Fibroblast of the conjunctiva (primary cell): ENCODE data around the gene TRIM56.
"Not testable (repeated sequence)": the region's sequence is repeated elsewhere in the genome, so short reads cannot be mapped to it uniquely, and the experiment has no call there.

Experiments used
- DNase-seq: peaks from one replicate; pipeline ENCODE4 v3.0.0-alpha.2; 2010; ENCODE audit warnings: low read depth

TRIM56 gene

DNA sequence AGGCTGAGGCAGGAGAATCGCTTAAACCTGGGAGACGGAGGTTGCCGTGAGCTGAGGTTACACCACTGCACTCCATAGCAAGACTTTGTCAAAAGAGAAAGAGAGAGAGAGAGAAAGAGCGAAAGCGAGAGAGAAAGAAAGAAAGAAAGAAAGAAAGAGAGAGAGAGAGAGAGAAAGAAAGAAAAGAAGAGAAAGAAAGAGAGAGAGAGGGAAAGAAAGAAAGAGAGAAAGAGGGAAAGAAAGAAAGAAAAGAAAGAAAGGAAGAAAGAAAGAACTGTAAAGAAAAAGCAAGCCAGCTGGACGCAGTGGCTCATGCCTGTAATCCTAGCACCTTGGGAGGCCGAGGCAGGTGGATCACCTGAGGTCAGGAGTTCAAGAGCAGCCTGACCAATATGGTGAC is 27.9 kb downstream of the TRIM56 start:
- not testable (repeated sequence) for DNase-seq

DNA sequence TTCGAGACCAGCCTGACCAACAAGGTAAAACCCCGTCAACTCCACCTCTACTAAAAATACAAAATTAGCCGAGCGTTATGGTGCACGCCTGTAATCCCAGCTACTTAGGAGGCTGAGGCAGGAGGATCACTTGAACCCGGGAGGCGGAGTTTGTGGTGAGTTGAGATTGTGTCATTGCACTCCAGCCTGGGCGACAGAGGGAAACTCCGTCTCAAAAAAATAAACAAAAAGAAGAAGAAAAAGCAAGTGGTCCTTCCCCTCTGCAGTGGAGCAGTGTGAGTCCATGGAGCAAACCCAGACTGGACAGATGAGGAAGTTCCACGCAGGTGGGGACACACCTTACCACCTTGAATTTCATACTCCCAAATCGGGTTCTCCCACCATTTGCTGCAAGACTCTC is 28.6 kb downstream of the TRIM56 start:
- DNase-seq: no peak

DNA sequence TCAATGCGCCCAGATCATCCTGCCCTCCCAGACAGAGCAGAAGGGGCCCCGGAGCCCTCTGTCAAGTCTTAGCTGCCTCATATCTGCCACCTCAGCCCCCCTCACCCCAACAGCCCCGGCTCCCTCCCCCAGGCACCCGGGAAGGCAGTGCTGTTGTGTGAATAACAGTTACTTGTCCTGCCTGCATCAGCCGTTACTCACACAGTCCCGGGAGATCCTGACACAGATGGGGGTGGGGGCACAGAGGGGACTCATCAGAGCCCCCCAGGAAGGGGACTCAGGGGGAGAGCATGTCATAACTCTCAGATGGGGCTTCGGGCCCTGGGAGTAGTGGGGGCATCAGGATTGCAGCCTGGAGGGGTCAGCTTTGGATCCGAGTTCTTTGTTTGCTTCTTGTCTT is 29.2 kb downstream of the TRIM56 start:
- DNase-seq: no peak

DNA sequence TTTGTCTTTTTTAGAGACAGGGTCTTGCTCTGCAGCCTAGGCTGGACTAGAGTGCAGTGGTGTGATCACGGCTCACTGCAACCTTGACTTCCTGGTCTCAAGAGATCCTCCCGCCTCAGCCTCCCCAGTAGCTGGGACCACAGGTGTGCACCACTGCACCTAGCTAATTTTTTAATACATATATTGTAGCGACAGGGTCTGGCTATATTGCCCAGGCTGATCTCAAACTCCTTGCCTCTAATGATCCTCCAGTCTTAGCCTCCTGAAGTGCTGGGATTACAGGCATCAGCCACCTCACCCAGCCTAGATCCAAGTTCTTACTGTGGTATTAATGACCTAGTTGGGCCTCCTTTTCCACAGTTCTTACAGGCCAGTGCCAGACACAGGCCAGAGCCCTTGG is 29.9 kb downstream of the TRIM56 start:
- no peak for DNase-seq

- DNase-seq: no peak
These were observed 31.6 kb downstream of the TRIM56 start for GRCh38 chr7:101116898-101117297.

DNA sequence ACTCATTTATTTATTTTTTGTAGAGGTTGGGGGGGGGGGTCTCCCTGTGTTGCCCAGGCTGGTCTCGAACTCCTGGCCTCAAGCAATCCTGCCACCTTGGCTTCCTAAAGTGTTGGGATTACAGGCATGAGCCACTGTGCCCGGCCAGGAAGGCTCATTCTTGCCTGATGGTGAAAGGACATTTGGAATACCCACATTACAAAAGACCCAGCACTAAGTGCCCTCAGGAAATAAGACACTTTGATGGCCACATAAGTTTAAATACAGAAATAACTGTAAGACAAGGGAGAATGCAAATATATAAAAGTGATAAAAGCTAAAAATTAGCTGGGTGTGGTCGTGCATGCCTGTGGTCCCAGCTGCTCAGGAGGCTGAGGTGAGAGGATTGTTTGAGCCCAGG is 33.6 kb downstream of the TRIM56 start:
- DNase-seq: no peak

DNA sequence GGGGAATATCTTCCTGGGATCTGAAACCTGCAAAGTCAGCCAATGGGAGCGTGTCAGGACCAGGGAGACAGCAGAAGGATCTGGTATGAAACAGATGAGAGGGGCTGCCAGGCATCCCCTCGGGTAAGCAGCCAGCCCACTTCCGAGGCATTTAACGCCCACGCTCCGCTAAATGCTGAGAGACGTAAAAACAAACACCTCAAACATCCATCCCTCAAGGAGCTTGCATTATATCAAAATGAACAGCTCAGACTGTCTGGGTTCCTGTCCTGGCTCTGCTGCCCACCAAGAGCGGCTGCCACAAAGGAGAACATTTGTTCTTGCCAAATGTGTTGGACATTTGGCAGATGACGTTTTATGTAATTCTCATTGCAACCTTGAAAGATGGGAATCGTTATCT is 34.6 kb downstream of the TRIM56 start:
- no peak for DNase-seq

DNA sequence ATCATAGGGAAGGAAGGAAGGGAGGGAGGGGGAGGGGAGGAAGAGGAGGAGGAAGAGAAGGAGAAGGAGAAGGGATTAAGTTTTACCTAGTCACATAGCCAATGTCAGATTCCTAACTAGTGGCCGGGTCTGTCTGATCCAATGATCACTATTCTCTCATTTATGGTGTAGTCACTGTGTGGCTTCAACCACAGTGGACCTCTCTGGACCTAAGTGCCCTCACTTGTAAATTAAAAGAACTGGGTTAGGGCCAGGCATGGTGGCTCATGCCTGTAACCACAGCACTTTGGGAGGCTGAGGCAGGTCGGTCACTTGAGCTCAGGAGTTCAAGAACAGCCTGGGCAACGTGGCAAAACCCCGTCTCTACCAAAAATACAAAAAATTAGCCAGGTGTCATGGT is 35.0 kb downstream of the TRIM56 start:
- no peak for DNase-seq

DNA sequence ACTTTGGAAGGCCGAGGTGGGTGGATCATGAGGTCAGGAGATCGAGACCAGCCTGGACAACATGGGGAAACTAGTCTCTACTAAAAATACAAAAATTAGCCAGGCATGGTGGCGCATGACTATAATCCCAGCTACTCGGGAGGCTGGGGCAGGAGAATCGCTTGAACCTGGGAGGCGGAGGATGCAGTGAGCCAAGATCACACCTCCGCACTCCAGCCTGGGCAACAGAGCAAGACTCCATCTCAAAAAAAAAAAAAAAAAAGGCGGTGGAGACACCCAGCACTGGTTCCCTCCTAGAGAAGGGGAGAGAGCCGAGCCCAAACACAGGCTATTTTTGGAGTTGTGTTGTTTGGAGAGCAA is 36.3 kb downstream of the TRIM56 start:
- not testable (repeated sequence) for DNase-seq

- DNase-seq: peak; percentile 91
These were observed 37.0 kb downstream of the TRIM56 start for GRCh38 chr7:101121991-101122932.

GRCh38 chr7:101122933-101123702 is 37.8 kb downstream of the TRIM56 start:
- DNase-seq: no peak

DNA sequence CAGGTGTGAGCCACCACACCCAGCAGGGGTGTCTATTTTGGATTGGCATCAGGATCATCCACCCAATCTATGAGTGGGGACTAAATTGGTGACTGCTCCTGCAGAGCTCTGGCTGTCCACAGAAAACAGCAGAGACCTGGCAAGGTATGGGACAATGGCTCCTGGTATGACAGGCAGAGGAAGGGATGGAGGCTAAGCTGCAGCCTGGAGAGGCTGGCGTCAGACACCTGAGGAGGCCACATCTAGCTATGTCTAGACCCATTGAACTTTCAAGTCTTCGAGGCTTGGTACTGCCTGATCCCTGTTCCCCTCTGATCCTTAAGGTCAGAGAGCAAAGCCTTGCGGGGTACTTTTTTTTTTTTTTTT is 38.4 kb downstream of the TRIM56 start:
- no peak for DNase-seq

DNA sequence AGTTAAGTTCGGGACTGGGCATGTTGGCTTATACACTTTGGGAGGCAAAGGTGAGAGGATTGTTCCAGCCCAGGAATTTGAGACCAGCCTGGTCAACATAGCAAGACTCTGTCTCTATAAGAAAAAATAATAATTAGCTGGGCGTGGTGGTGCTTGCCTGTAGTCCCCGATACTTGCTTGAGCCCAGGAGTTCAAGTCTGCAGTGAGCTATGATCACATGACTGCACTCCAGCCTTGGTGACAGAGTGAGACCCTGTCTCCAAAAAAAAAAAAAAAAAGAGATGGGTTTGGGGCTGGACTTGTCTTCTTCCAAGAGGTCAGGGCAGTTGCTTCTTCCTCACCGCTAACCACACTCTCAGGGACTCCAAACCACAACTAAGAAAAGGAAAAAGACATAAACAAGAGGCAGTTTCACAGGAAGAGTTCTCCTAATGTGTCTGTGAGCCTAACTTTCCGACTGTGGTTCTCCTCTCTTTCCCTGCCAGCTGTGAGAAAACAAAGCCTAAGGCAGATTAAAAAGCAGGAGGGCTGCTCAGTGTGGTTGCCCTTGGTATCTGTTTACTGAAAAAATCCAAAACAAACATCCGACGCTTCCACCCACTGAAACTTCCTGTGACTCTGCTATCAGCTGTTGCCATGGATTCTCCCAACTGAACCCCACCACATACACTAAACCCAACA is 39.2 kb downstream of the TRIM56 start:
- DNase-seq: peak; percentile 68

DNA sequence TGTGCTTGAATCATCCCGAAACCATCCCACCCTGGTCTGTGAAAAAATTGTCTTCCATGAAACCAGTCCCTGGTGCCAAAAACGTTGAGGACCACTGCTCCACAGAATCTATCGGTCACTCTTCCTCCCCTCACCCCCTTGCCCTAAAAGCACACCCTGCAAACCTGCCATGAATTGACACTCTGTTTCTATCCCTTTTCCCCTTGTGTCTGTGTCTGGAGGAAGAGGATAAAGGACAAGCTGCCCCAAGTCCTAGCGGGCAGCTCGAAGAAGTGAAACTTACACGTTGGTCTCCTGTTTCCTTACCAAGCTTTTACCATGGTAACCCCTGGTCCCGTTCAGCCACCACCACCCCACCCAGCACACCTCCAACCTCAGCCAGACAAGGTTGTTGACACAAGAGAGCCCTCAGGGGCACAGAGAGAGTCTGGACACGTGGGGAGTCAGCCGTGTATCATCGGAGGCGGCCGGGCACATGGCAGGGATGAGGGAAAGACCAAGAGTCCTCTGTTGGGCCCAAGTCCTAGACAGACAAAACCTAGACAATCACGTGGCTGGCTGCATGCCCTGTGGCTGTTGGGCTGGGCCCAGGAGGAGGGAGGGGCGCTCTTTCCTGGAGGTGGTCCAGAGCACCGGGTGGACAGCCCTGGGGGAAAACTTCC is 40.8 kb downstream of the TRIM56 start:
- DNase-seq: peak; percentile 60

- DNase-seq: peak; percentile 100
These were observed 41.6 kb downstream of the TRIM56 start, which contains the start of gene SERPINE1 for GRCh38 chr7:101126651-101127459. Gene SERPINE1 (plus strand): TSS chr7:101127104. CDS start chr7:101128394, 1,290 bp downstream.

GRCh38 chr7:101127460-101128039 is 42.3 kb downstream of the TRIM56 start:
- DNase-seq: no peak

GRCh38 chr7:101128040-101128834 is 43.0 kb downstream of the TRIM56 start:
- DNase-seq: no peak

DNA sequence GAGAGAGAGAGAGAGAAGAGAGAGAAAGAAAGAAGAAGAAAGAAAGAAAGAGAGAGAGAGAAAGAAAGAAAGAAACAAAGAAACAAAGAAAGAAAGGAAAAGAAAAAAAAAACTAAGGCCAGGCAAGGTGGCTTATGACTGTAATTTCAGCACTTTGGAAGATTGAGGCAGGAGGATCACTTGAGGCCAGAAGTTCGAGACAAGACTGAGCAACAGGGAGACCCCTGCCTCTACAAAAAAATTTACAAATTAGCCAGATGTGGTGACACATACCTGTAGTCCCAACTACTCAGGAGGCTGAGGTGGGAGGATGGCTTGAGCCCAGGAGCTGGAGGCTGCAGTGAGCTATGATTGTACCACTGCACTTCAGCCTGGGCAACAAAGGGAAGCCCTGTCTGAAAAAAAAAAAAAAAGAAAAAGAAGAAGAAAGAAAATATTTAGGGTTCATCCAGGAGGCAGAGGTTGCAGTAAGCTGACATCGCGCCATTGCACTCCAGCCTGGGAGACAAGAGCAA is 44.4 kb downstream of the TRIM56 start:
- no peak for DNase-seq
